K562 (cell line): ENCODE measurements around the gene FANCC. TPM values are rescaled to one million over a fixed set of nuclear protein-coding genes. Genes with fewer than 3 reads are reported as not detected.

Experiments
- NFRKB ChIP-seq: fragments of 450-650 bp; IDR thresholded peaks from 2 replicates; pipeline ENCODE4 v1.6.1; 2016; ENCODE audit warnings: low read depth
- RBBP5 ChIP-seq: fragments of 200-600 bp; sonication (generic); IDR thresholded peaks from 2 replicates; pipeline ENCODE4 v1.6.1; 2012; ENCODE audit warnings: borderline replicate concordance, mild to moderate bottlenecking, low read length, control low read depth, inconsistent platforms; ENCODE audit not compliant: insufficient read depth, poor library complexity, severe bottlenecking
- SMC3 ChIP-seq: conservative IDR thresholded peaks from 2 replicates; pipeline ENCODE4 v1.6.1; 2011; ENCODE audit warnings: low read depth, low read length, improper control_type of control experiment; ENCODE audit not compliant: insufficient read depth
- STAG1 ChIP-seq: sonication (generic); formaldehyde crosslinking; IDR thresholded peaks from 2 replicates; pipeline ENCODE4 v1.5.0; 2020; ENCODE audit warnings: missing genetic modification reagents, borderline replicate concordance
- XRCC5 ChIP-seq: fragments of 200-400 bp; formaldehyde crosslinking; IDR thresholded peaks from 2 replicates; pipeline ENCODE4 v1.6.1; 2017; ENCODE audit warnings: low read depth, mild to moderate bottlenecking, low read length
- ZNF431 ChIP-seq: sonication (generic); formaldehyde crosslinking; IDR thresholded peaks from 2 replicates; pipeline ENCODE4 v1.8.0; 2022; ENCODE audit warnings: mild to moderate bottlenecking, missing genetic modification reagents
- polyA plus RNA-seq, 8 experiments: library from polyadenylated mRNA; depleted of rRNA in 4 of 8; stranded (reverse) in 5 of 8; unstranded in 3 of 8; fragments of >200 nt; fragmentation: Nextera tagmentation in 2 of 8; fragmentation: Illumina TruSeq in 1 of 8; extraction: Ambion mirVana in 2 of 8; extraction: Trizol in 1 of 8; gene quantifications; 2 replicates each; pipeline versions ENCODE4 v1.2.1 to v1.2.3, GENCODE V29; 2011 to 2014; ENCODE audit warnings: inconsistent platforms in 1 of 8, missing spikeins in 1 of 8
- total RNA-seq, 7 experiments: library from RNA; depleted of rRNA in 6 of 7; stranded (reverse); fragments of >200 nt in 6 of 7; fragmentation: Illumina TruSeq in 2 of 7; extraction: Trizol in 2 of 7; gene quantifications; 2 replicates each; pipeline versions ENCODE4 v1.2.1 to v1.2.3, GENCODE V29; 2011 to 2021; ENCODE audit warnings: low replicate concordance in 1 of 7
- TF ChIP-seq, protein P1 (sequence below): fragments of 250-450 bp; sonication (Bioruptor Pico); IDR thresholded peaks from 2 replicates; pipeline ENCODE4 v1.4.0; 2020; ENCODE audit warnings: borderline replicate concordance
- TF ChIP-seq, protein P2 (sequence below): sonication (generic); formaldehyde crosslinking; IDR thresholded peaks from 2 replicates; pipeline ENCODE4 v1.8.0; 2022; ENCODE audit warnings: missing genetic modification reagents, mild to moderate bottlenecking, moderate library complexity, borderline replicate concordance
- TF ChIP-seq, protein P3 (sequence below): IDR thresholded peaks from 2 replicates; pipeline ENCODE4 v1.6.1; 2011; ENCODE audit warnings: borderline replicate concordance, low read depth, mild to moderate bottlenecking, moderate library complexity, low read length; ENCODE audit not compliant: insufficient read depth, poor library complexity, severe bottlenecking
- TF ChIP-seq, protein P4 (sequence below), 2 experiments: fragments of 450-650 bp; formaldehyde crosslinking in 1 of 2; IDR thresholded peaks; 2 replicates each; pipeline versions ENCODE4 v1.4.0 to v1.6.1; 2014 to 2020; ENCODE audit warnings: mild to moderate bottlenecking in 2 of 2, borderline replicate concordance in 1 of 2, low read depth in 1 of 2

Gene FANCC
- total and polyA plus RNA-seq, 9 of the 15 experiments (the other 6 are each of a cell fraction or from before 2014, with no cell fraction given) = 4.6 to 18.4 (median 14.2) TPM

DNA sequence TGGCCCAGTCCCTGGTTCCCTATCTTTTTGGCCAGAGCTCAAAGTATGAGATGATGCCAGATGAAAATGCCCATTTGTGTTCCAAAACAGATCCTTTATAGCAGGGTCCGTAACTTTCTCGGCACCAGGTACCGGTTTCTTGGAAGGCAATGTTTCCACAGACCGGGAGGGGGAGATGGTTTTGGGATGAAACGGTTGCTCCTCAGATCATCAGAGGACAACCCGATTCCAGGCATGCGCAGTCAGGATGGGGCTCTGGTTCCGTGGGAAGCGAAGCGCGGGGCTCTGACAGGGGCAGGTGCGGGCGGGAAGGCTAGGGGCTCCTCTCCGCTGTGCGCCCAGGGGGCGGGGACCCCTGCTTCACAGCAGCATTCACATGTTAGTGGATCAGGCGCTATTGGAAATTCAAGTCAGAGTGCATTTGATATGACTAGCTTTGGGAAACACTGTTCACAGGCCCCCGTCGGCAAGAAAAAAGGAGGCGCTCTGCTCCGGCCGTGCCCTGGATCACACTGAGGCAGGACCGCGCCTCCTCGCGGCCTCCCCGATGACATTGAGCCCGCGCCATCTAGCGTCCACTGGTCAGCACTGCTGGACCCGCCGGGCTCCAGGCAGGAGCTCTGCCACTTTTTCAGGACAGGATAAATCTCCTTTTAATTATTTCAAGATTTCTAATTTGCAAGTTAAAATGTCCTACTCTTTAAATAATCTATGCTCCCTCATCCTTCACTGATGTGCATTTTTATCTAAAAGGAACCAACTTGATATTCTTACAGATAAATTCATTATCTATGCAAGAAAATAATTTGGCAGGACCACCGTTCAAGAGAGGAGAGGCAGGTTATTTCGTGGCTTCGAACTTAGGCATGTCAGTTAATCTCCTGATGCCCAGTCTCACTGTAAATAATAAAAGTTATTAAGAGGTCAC is 190.0 kb downstream of the FANCC start (continued):
- TF ChIP-seq, protein P1, sequence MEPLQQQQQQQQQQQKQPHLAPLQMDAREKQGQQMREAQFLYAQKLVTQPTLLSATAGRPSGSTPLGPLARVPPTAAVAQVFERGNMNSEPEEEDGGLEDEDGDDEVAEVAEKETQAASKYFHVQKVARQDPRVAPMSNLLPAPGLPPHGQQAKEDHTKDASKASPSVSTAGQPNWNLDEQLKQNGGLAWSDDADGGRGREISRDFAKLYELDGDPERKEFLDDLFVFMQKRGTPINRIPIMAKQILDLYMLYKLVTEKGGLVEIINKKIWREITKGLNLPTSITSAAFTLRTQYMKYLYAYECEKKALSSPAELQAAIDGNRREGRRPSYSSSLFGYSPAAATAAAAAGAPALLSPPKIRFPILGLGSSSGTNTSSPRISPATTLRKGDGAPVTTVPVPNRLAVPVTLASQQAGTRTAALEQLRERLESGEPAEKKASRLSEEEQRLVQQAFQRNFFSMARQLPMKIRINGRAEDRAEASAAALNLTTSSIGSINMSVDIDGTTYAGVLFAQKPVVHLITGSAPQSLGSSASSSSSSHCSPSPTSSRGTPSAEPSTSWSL = no peak
- TF ChIP-seq, protein P2, sequence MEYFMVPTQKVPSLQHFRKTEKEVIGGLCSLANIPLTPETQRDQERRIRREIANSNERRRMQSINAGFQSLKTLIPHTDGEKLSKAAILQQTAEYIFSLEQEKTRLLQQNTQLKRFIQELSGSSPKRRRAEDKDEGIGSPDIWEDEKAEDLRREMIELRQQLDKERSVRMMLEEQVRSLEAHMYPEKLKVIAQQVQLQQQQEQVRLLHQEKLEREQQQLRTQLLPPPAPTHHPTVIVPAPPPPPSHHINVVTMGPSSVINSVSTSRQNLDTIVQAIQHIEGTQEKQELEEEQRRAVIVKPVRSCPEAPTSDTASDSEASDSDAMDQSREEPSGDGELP = 0 out of 2 replicates have a peak, but pooled peaks have one; percentile 16
- TF ChIP-seq XRCC5 (peak; percentile 40; the same call in 1 of the 2 replicates), ZNF431 (CRISPR knock-in tag) (no peak), STAG1 (peak; percentile 78), SMC3 (peak; percentile 87; the same call in 1 of the 2 replicates), RBBP5 (no peak), NFRKB (no peak)
- TF ChIP-seq, protein P3, sequence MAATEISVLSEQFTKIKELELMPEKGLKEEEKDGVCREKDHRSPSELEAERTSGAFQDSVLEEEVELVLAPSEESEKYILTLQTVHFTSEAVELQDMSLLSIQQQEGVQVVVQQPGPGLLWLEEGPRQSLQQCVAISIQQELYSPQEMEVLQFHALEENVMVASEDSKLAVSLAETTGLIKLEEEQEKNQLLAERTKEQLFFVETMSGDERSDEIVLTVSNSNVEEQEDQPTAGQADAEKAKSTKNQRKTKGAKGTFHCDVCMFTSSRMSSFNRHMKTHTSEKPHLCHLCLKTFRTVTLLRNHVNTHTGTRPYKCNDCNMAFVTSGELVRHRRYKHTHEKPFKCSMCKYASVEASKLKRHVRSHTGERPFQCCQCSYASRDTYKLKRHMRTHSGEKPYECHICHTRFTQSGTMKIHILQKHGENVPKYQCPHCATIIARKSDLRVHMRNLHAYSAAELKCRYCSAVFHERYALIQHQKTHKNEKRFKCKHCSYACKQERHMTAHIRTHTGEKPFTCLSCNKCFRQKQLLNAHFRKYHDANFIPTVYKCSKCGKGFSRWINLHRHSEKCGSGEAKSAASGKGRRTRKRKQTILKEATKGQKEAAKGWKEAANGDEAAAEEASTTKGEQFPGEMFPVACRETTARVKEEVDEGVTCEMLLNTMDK = peak; percentile 47
- TF ChIP-seq, protein P4, sequence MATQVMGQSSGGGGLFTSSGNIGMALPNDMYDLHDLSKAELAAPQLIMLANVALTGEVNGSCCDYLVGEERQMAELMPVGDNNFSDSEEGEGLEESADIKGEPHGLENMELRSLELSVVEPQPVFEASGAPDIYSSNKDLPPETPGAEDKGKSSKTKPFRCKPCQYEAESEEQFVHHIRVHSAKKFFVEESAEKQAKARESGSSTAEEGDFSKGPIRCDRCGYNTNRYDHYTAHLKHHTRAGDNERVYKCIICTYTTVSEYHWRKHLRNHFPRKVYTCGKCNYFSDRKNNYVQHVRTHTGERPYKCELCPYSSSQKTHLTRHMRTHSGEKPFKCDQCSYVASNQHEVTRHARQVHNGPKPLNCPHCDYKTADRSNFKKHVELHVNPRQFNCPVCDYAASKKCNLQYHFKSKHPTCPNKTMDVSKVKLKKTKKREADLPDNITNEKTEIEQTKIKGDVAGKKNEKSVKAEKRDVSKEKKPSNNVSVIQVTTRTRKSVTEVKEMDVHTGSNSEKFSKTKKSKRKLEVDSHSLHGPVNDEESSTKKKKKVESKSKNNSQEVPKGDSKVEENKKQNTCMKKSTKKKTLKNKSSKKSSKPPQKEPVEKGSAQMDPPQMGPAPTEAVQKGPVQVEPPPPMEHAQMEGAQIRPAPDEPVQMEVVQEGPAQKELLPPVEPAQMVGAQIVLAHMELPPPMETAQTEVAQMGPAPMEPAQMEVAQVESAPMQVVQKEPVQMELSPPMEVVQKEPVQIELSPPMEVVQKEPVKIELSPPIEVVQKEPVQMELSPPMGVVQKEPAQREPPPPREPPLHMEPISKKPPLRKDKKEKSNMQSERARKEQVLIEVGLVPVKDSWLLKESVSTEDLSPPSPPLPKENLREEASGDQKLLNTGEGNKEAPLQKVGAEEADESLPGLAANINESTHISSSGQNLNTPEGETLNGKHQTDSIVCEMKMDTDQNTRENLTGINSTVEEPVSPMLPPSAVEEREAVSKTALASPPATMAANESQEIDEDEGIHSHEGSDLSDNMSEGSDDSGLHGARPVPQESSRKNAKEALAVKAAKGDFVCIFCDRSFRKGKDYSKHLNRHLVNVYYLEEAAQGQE (IDR thresholded peaks at IDR 0.05; ENCODE audit: borderline replicate concordance) = peak; percentile 78
- TF ChIP-seq, protein P4 (CRISPR knock-in tag; IDR thresholded peaks at IDR 0.05; ENCODE audit: low read depth) = no peak
